Measurements from ENCODE around the gene ZFP1.

DNA sequence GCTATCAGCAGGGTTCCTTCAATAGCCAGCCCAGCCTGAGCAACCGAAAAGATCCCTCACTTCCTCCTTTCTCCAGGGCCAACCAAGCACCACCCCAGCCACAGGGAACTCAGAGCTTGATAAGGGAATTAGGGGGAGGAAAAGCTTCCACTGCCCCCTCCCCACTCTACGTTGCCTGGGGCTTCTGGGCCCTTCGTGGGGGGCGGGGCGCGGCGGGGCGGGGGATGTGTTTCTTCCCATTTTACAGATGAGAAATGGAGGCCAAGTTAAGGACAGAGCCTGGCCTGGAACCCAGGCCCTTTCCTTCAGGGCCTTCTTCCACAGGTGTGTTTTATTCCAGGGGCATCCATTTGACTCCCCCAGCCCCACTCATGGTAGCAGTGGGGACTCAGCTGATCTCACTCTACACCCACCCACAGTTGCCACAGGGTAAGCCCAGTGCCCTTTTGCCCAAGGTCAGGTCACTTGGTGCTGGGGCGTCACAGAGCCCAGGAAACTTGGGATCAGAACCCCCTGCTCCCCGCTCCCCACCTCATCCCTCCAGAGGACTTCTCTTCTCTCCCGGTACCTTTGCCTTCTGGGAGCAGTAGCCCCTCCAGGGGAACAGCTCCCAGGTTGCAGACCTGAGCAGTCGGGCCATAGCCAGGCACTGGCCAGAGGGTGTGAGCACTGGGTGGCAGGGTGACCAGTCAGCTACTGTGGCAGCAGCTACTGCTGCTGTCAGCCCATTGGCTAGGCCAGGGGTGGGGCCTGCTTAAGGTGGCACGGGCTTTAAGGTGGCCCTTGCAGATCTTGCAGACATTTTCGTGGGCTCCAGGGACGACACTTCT lies 32.0 kb upstream of the ZFP1 start, which contains the start of gene LDHD:
- TF ChIP-seq POLR2AphosphoS5 (IDR thresholded peaks at IDR 0.05; ENCODE audit: borderline replicate concordance, low read depth, low read length), result no peak
- TF ChIP-seq EZH2 (IDR thresholded peaks at IDR 0.05), result no peak
- no peak for TF ChIP-seq FOXP2 (optimal IDR thresholded peaks at IDR 0.05; ENCODE audit: control extremely low read depth, extremely low read length, insufficient read depth)
